Dedifferentiated amniotic fluid mesenchymal stem cell (primary cell): ENCODE measurements around the gene OXCT2.
A peak's percentile ranks its signal among the peaks of the same experiment; 100 is the strongest.

Experiments
- DNase-seq: peaks from one replicate; pipeline ENCODE4 v3.0.0-alpha.2; 2016; ENCODE audit errors: extremely low spot score

OXCT2 gene

DNA sequence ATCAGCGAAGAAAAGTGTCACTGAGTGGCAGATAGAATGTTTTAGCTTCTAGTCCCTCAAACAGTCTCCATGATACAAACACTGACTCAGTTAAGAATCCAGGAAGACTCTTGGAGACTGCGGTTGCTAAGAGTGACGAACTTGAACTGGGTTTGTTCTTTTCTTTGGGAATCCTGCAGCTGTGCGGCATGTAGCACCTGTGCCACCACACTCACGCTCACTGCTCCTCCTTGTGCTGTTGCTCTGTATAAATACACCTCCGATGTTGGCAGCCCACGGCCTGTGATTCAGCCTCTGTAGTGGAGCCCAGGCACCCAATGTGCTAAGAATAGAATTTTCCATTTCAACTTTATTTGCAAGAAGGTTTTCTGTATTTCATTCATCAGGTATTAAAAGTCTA lies 38.0 kb downstream of the OXCT2 start:
- DNase-seq = no peak

- DNase-seq = no peak
These were observed 38.4 kb downstream of the OXCT2 start for GRCh38 chr1:39732730-39733129.

DNA sequence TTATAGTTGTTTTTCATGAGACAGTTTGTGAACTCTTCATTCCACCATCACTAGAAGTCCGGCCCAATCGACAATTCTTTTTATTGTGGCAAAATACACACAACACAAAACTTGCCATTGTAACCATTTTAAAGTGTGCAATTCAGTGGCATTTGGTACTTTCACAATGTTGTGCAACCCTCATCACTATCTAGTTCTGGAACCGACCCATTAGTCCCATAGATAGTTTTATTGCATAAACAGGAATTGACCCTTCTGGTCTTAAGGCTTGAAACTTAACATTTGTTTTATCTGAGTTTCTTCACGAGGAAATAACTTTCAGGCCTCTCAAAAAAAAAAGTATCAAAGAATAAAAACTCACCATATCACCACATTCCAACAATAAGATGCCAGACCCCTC lies 41.3 kb downstream of the OXCT2 start:
- DNase-seq = no peak

GRCh38 chr1:39729030-39729429 lies 42.1 kb downstream of the OXCT2 start:
- no peak for DNase-seq

GRCh38 chr1:39727932-39728317 lies 43.2 kb downstream of the OXCT2 start:
- no peak for DNase-seq

DNA sequence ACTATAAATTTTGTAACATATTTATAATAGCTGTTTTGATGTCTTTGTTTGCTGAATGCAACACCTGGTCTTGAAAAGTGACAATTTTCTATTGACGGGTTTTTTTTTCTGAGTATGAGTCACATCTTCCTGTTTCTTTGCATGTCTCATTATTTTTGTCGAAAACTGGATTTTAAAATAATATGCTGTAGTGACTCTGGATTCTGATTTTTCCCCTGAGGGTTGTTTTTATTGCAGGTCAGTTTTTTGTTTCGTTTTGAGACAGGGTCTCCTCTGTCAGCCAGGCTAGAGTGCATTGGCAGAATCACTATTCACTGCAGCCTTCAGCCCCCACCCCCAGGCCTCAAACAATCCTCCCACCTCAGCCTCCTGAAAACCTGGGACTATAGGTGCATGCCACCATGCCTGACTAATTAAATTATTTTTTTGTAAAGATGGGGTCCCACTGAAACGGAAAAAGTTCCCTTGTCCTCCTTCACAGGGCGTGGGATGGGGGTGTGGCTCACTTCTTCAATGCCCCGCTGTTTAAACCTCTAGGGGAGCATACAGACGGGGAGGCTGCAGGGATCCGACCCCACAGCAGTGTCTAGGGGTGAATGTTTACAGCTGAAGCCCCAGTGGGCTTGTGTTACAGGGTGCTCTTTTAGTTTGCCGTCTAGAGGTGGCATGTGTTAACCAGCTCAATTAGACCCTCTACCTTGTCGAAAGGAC lies 43.8 kb downstream of the OXCT2 start:
- DNase-seq = no peak

GRCh38 chr1:39726600-39726999 lies 44.5 kb downstream of the OXCT2 start:
- DNase-seq = no peak

GRCh38 chr1:39722495-39722894 lies 48.7 kb downstream of the OXCT2 start:
- no peak for DNase-seq

DNA sequence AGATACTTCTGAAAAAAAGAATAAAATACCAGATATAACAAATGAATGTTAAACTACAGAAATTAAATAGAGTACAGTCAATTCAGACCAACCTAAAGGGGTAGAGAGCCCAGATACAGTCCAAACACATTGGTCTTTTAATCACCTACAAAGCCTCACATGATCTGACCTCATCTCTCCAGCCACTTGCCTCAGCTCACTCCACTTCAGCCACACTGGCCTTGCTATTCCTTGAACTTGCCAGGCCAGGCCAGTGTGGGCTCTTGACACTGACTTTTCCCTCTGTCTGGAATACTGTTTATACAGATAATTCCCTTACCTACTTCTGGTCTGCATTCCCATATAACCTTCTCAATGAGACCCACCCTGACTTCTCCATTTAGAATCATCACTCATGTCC lies 49.5 kb downstream of the OXCT2 start:
- DNase-seq = no peak

- peak; percentile 78 for DNase-seq
These were observed 50.8 kb downstream of the OXCT2 start for GRCh38 chr1:39720094-39720999.
